ENCODE data around the gene OR4M1.
"Not testable (repeated sequence)": the region's sequence is repeated elsewhere in the genome, so short reads cannot be mapped to it uniquely, and the experiment has no call there.

Gene OR4M1

DNA sequence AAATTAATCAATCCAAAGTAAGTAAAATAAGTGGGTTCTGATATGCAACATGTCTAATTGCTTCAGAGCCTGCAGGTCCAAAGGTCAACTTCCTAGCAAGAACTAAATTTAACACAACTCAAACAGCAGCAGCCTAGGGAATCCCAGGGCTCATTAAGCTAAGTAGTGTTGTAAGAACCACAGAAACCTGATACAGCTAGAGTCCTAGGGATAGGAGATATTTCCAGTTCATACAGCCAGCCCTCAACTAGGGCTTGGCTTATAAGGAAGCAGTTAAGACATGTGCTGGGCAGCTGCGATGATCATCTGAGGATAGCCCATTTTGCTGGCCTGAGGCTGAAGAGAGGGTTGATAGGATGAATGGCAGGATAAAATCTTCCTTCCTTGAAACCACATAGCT lies 30.0 kb upstream of the OR4M1 start, which contains the start of gene OR4Q3:
TSS of gene OR4Q3 (plus strand) at position 316 of the 400 bp plus-strand sequence.
- no peaks in the 10 kb centered on the region for H3K36me3 ChIP-seq (ENCODE audit: insufficient read depth, low read length)
- H3K27me3 ChIP-seq (ENCODE audit: insufficient read depth, low read length, poor library complexity, severe bottlenecking): no peaks in the 10 kb centered on the region
- no peaks in the 10 kb centered on the region for H3K4me1 ChIP-seq (ENCODE audit: insufficient read depth, low read length, poor library complexity, severe bottlenecking)
- no peaks in the 10 kb centered on the region for H3F3A ChIP-seq (ENCODE audit: low read depth)
- H4K20me1 ChIP-seq (ENCODE audit: insufficient read depth, low read length, poor library complexity, severe bottlenecking): no peaks in the 10 kb centered on the region
- no peaks in the 10 kb centered on the region for H3K9me2 ChIP-seq (replicated peaks; ENCODE audit: low read depth, low read length)
- H3K9ac ChIP-seq (ENCODE audit: low read depth, low read length, poor library complexity, severe bottlenecking): no peak within 1 kb of the TSS
- no peak within 1 kb of the TSS for H2AFZ ChIP-seq (ENCODE audit: low read length)
- H3K4me2 ChIP-seq (ENCODE audit: low read depth, low read length, poor library complexity, severe bottlenecking): no peak within 1 kb of the TSS
- H3K9me3 ChIP-seq (ENCODE audit: insufficient read depth, low read depth, low read length): no peaks in the 10 kb centered on the region
- TF ChIP-seq, protein P1, sequence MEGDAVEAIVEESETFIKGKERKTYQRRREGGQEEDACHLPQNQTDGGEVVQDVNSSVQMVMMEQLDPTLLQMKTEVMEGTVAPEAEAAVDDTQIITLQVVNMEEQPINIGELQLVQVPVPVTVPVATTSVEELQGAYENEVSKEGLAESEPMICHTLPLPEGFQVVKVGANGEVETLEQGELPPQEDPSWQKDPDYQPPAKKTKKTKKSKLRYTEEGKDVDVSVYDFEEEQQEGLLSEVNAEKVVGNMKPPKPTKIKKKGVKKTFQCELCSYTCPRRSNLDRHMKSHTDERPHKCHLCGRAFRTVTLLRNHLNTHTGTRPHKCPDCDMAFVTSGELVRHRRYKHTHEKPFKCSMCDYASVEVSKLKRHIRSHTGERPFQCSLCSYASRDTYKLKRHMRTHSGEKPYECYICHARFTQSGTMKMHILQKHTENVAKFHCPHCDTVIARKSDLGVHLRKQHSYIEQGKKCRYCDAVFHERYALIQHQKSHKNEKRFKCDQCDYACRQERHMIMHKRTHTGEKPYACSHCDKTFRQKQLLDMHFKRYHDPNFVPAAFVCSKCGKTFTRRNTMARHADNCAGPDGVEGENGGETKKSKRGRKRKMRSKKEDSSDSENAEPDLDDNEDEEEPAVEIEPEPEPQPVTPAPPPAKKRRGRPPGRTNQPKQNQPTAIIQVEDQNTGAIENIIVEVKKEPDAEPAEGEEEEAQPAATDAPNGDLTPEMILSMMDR (conservative IDR thresholded peaks at IDR 0.05; ENCODE audit: low read length): no peak
- TF ChIP-seq EZH2phosphoT487 (IDR thresholded peaks at IDR 0.05; ENCODE audit: borderline replicate concordance): no peak
- no peaks in the 10 kb centered on the region for H3K79me2 ChIP-seq (ENCODE audit: insufficient read depth, low read length)
- H3K4me3 ChIP-seq (ENCODE audit: low read length, poor library complexity, severe bottlenecking): no peak within 1 kb of the TSS

DNA sequence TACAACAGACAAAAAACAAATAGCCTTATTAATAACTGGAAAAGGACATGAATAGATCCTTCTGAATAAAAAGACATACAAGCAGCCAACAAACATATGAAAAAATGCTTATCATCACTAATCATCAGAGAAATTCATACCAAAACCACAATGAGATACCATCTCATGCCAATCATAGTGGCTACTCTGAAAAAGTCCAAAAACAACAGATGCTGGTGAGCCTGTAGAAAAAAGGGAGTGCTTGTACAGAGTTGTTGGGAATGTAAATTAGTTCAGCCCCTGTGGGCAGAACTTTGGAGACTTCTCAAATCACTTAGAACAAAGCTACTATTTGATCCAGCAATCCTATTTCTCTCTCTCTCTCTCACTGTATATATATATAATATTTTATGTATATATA lies 21.0 kb upstream of the OR4M1 start:
- not testable (repeated sequence) for H3K4me3 ChIP-seq (ENCODE audit: low read length, poor library complexity, severe bottlenecking); H3F3A ChIP-seq (ENCODE audit: low read depth); H3K9me2 ChIP-seq (replicated peaks; ENCODE audit: low read depth, low read length); H3K27me3 ChIP-seq (ENCODE audit: insufficient read depth, low read length, poor library complexity, severe bottlenecking); H4K20me1 ChIP-seq (ENCODE audit: insufficient read depth, low read length, poor library complexity, severe bottlenecking); H3K36me3 ChIP-seq (ENCODE audit: insufficient read depth, low read length); H3K9me3 ChIP-seq (ENCODE audit: insufficient read depth, low read depth, low read length); H3K79me2 ChIP-seq (ENCODE audit: insufficient read depth, low read length); H2AFZ ChIP-seq (ENCODE audit: low read length); H3K4me1 ChIP-seq (ENCODE audit: insufficient read depth, low read length, poor library complexity, severe bottlenecking); H3K4me2 ChIP-seq (ENCODE audit: low read depth, low read length, poor library complexity, severe bottlenecking); H3K9ac ChIP-seq (ENCODE audit: low read depth, low read length, poor library complexity, severe bottlenecking)

DNA sequence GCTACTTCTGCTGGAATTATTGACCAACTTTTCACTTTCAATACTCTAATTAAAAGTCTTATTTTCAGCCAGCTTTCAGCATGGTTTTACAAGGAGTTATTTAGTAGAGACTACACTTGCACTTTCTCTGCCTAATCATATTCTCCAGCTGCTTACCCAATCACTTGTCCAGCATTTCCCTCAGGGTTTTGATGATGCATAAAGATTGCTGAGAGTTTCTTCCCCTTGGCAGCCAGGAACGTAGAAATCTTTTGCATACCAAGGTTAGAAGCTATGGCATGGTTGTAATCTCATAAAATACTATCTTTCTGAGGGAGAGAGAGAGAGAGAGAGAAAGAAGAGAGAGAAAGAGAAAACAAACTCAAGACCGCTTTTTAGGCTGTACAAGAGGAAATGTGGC lies 19.1 kb upstream of the OR4M1 start:
- no peak overlapping the region for H2AFZ ChIP-seq (ENCODE audit: low read length)
- H3K9me3 ChIP-seq (ENCODE audit: insufficient read depth, low read depth, low read length): no peaks in the 10 kb centered on the region
- no peaks in the 10 kb centered on the region for H3K4me1 ChIP-seq (ENCODE audit: insufficient read depth, low read length, poor library complexity, severe bottlenecking)
- no peak overlapping the region for H3K9ac ChIP-seq (ENCODE audit: low read depth, low read length, poor library complexity, severe bottlenecking)
- H3K4me3 ChIP-seq (ENCODE audit: low read length, poor library complexity, severe bottlenecking): no peak overlapping the region
- no peak overlapping the region for H3K4me2 ChIP-seq (ENCODE audit: low read depth, low read length, poor library complexity, severe bottlenecking)
- H3K36me3 ChIP-seq (ENCODE audit: insufficient read depth, low read length): no peaks in the 10 kb centered on the region
- H3F3A ChIP-seq (ENCODE audit: low read depth): no peaks in the 10 kb centered on the region
- no peaks in the 10 kb centered on the region for H3K9me2 ChIP-seq (replicated peaks; ENCODE audit: low read depth, low read length)
- H3K79me2 ChIP-seq (ENCODE audit: insufficient read depth, low read length): no peaks in the 10 kb centered on the region
- no peaks in the 10 kb centered on the region for H4K20me1 ChIP-seq (ENCODE audit: insufficient read depth, low read length, poor library complexity, severe bottlenecking)
- H3K27me3 ChIP-seq (ENCODE audit: insufficient read depth, low read length, poor library complexity, severe bottlenecking): no peaks in the 10 kb centered on the region
- TF ChIP-seq, protein P1 (conservative IDR thresholded peaks at IDR 0.05; ENCODE audit: low read length): no peak
- no peak for TF ChIP-seq EZH2phosphoT487 (IDR thresholded peaks at IDR 0.05; ENCODE audit: borderline replicate concordance)

DNA sequence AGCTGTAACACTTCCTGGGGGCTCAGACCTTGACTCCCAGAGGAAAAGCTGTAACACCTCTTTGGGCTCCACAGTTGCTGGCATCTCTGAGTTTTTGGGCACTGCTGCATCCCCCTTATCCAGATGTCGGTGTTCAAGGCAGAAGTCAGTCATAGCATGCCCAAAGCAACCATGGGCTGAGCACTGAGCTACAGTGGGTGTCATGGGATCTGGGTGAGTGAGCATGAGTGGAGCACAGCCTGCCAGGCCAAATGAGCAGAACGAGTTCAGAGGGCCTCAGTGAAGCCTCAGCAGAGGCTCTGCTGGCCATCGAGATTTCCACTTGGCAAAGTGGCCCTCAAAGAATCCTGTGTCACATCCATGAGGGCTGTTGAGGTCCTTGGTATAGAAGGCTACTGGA lies 1.8 kb upstream of the OR4M1 start:
- H2AFZ ChIP-seq (ENCODE audit: low read length); H3K4me1 ChIP-seq (ENCODE audit: insufficient read depth, low read length, poor library complexity, severe bottlenecking); H3K9ac ChIP-seq (ENCODE audit: low read depth, low read length, poor library complexity, severe bottlenecking); H3K27me3 ChIP-seq (ENCODE audit: insufficient read depth, low read length, poor library complexity, severe bottlenecking); H3K4me2 ChIP-seq (ENCODE audit: low read depth, low read length, poor library complexity, severe bottlenecking); H3K9me2 ChIP-seq (replicated peaks; ENCODE audit: low read depth, low read length); H3K36me3 ChIP-seq (ENCODE audit: insufficient read depth, low read length); H3K79me2 ChIP-seq (ENCODE audit: insufficient read depth, low read length); H3F3A ChIP-seq (ENCODE audit: low read depth); H3K4me3 ChIP-seq (ENCODE audit: low read length, poor library complexity, severe bottlenecking); H4K20me1 ChIP-seq (ENCODE audit: insufficient read depth, low read length, poor library complexity, severe bottlenecking): not testable (repeated sequence)
- H3K9me3 ChIP-seq (ENCODE audit: insufficient read depth, low read depth, low read length): peaks cover 13% of the 10 kb centered on the region; the same call in 1 of the 2 replicates

Data from Loucy (cell line).